Type B pancreatic cell (in vitro differentiated cells): Measurements from ENCODE around the gene CAMK1G. TPM values are rescaled to one million over a fixed set of nuclear protein-coding genes. Genes with fewer than 3 reads are reported as not detected.

ENCODE experiments used
- DNase-seq: peaks from one replicate; pipeline ENCODE4 v3.0.0; 2021; ENCODE audit warnings: mixed read lengths; ENCODE audit not compliant: unreplicated experiment; ENCODE audit errors: extremely low spot score
- H3K27ac Mint-ChIP-seq: 2 replicates; pipeline ENCODE4 v1.8.0; 2021; ENCODE audit warnings: mild to moderate bottlenecking, mixed read lengths
- H3K27me3 Mint-ChIP-seq: 2 replicates; pipeline ENCODE4 v1.8.0; 2021; ENCODE audit warnings: mixed read lengths
- H3K36me3 Mint-ChIP-seq: 2 replicates; pipeline ENCODE4 v1.8.0; 2021; ENCODE audit warnings: mixed read lengths
- H3K4me1 Mint-ChIP-seq: one replicate; pipeline ENCODE4 v1.8.0; 2021; ENCODE audit warnings: mixed read lengths; ENCODE audit not compliant: unreplicated experiment
- H3K4me3 Mint-ChIP-seq: 2 replicates; pipeline ENCODE4 v1.8.0; 2021; ENCODE audit warnings: mild to moderate bottlenecking, mixed read lengths
- H3K9me3 Mint-ChIP-seq: 2 replicates; pipeline ENCODE4 v1.8.0; 2021; ENCODE audit warnings: mixed read lengths
- CTCF ChIP-seq: fragments of 200-600 bp; sonication (generic); conservative IDR thresholded peaks from 2 replicates; pipeline ENCODE4 v1.5.0; 2021; ENCODE audit warnings: antibody characterized with exemption, mild to moderate bottlenecking
- total RNA-seq: library from RNA; stranded (reverse); gene quantifications from 2 replicates; pipeline ENCODE4 v1.2.1, GENCODE V29; 2021; ENCODE audit warnings: low replicate concordance

CAMK1G gene
- total RNA-seq, 1 donor from 2014 or later, result 9.4 TPM

- H3K36me3 Mint-ChIP-seq, result peaks cover under 1% of the 10 kb centered on the region
- TF ChIP-seq CTCF, result no peak
- DNase-seq, result no peak
- H3K27me3 Mint-ChIP-seq, result peaks cover 9% of the 10 kb centered on the region
- no peaks in the 10 kb centered on the region for H3K9me3 Mint-ChIP-seq
- H3K27ac Mint-ChIP-seq, result no peak overlapping the region
- no peak overlapping the region for H3K4me3 Mint-ChIP-seq
- H3K4me1 Mint-ChIP-seq, result no peaks in the 10 kb centered on the region
Measured at GRCh38 chr1:209629621-209630382, 46.3 kb downstream of the CAMK1G start.

GRCh38 chr1:209630383-209631225 lies 47.1 kb downstream of the CAMK1G start:
- H3K4me3 Mint-ChIP-seq, result no peak overlapping the region
- peaks cover 3% of the 10 kb centered on the region for H3K36me3 Mint-ChIP-seq
- DNase-seq, result no peak
- no peak for TF ChIP-seq CTCF
- H3K4me1 Mint-ChIP-seq, result no peaks in the 10 kb centered on the region
- H3K27ac Mint-ChIP-seq, result no peak overlapping the region
- H3K9me3 Mint-ChIP-seq, result no peaks in the 10 kb centered on the region
- peaks cover 9% of the 10 kb centered on the region for H3K27me3 Mint-ChIP-seq

GRCh38 chr1:209633335-209633997 lies 50.0 kb downstream of the CAMK1G start:
- Mint-ChIP-seq H3K4me1 (no peaks in the 10 kb centered on the region), H3K36me3 (peaks cover 8% of the 10 kb centered on the region), H3K4me3 (no peak overlapping the region), H3K27ac (no peak overlapping the region), H3K9me3 (no peaks in the 10 kb centered on the region), H3K27me3 (peaks cover 13% of the 10 kb centered on the region)
- no peak for TF ChIP-seq CTCF
- DNase-seq, result no peak

- no peak for DNase-seq
- no peak overlapping the region for H3K4me3 Mint-ChIP-seq
- H3K27me3 Mint-ChIP-seq, result peaks cover 10% of the 10 kb centered on the region
- no peak for TF ChIP-seq CTCF
- peaks cover 8% of the 10 kb centered on the region for H3K36me3 Mint-ChIP-seq
- H3K9me3 Mint-ChIP-seq, result no peaks in the 10 kb centered on the region
- H3K27ac Mint-ChIP-seq, result no peak overlapping the region
- H3K4me1 Mint-ChIP-seq, result no peaks in the 10 kb centered on the region
Measured at GRCh38 chr1:209634005-209634737, 50.7 kb downstream of the CAMK1G start.

- TF ChIP-seq CTCF, result no peak
- no peaks in the 10 kb centered on the region for H3K4me1 Mint-ChIP-seq
- H3K36me3 Mint-ChIP-seq, result peaks cover 8% of the 10 kb centered on the region
- no peak overlapping the region for H3K4me3 Mint-ChIP-seq
- no peak for DNase-seq
- H3K27me3 Mint-ChIP-seq, result peaks cover 7% of the 10 kb centered on the region
- no peak overlapping the region for H3K27ac Mint-ChIP-seq
- H3K9me3 Mint-ChIP-seq, result no peaks in the 10 kb centered on the region
Measured at GRCh38 chr1:209635850-209636249, 52.3 kb downstream of the CAMK1G start.
